Dedifferentiated amniotic fluid mesenchymal stem cell (primary cell): Measurements from ENCODE around the gene CBFA2T2.
"Not testable (repeated sequence)": the region's sequence is repeated elsewhere in the genome, so short reads cannot be mapped to it uniquely, and the experiment has no call there.

Source experiments
- DNase-seq: peaks from one replicate; pipeline ENCODE4 v3.0.0-alpha.2; 2016; ENCODE audit errors: extremely low spot score

The CBFA2T2 gene

DNA sequence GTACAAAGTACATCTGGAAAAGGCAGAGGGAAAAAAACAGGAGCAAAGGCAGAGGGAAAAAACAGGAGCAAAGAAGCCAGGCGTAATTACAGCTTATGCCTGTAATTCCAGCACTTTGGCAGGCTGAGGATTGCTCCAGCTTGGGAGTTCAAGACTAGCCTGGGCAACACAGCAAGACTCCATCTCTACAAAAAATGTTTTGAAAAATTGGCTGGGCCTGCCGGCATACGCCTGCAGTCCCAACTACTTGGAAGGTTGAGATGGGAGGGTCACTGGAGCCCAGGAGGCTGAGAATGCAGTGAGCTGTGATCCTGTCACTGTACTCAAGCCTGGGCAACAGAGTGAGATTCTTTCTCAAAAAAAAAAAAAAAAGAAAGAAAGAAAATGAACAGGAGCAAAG lies 19.0 kb upstream of the CBFA2T2 start:
- no peak for DNase-seq

GRCh38 chr20:33472868-33473435 lies 16.9 kb upstream of the CBFA2T2 start:
- DNase-seq, result no peak

GRCh38 chr20:33474097-33474873 lies 15.6 kb upstream of the CBFA2T2 start:
- DNase-seq, result no peak

DNA sequence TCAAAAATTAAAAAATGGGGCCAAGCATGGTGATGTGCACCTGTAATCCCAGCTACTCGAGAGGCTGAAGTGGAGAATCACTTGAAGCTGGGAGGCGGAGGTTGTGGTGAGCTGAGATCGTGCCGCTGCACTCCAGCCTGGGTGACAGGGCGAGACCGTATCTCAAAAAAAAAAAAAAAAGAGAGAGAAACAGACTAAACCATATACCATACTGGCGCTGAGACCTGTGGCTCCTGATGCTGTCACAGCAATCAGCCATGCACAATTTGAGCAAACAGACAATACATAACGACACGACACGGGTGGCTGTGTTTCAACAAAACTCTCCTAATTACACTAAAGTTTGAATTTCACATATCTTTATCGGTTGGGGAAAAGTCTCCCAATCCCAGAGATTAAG lies 14.9 kb upstream of the CBFA2T2 start:
- no peak for DNase-seq

GRCh38 chr20:33475381-33476152 lies 14.3 kb upstream of the CBFA2T2 start:
- no peak for DNase-seq

- DNase-seq, result no peak
These were observed 12.3 kb upstream of the CBFA2T2 start for GRCh38 chr20:33477386-33478234.

GRCh38 chr20:33480048-33480447 lies 9.8 kb upstream of the CBFA2T2 start:
- no peak for DNase-seq

- no peak for DNase-seq
These were observed 8.4 kb upstream of the CBFA2T2 start for GRCh38 chr20:33481431-33481941.

DNA sequence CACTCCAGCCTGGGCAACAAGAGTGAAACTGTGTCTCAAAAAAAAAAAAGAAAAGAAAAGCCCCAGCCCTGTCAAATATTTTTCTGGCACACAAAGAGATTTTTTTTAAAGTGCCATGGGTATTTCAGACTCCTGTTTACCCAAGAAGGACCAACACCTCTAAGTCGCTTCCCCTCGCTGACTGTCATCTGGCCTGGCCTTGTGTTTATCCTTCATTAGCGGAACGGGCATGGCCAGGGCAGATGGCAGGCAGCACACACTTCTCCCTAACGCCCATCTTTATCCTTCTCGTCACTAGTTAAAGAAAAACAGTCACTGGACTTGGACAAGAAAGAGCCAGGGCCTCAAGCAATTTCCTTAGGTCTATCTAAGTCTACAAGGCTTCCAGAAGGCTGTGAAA lies 7.3 kb upstream of the CBFA2T2 start:
- no peak for DNase-seq

- DNase-seq, result not testable (repeated sequence)
These were observed 6.7 kb upstream of the CBFA2T2 start for GRCh38 chr20:33483186-33483585.

GRCh38 chr20:33488201-33488600 lies 1.7 kb upstream of the CBFA2T2 start:
- DNase-seq, result no peak

DNA sequence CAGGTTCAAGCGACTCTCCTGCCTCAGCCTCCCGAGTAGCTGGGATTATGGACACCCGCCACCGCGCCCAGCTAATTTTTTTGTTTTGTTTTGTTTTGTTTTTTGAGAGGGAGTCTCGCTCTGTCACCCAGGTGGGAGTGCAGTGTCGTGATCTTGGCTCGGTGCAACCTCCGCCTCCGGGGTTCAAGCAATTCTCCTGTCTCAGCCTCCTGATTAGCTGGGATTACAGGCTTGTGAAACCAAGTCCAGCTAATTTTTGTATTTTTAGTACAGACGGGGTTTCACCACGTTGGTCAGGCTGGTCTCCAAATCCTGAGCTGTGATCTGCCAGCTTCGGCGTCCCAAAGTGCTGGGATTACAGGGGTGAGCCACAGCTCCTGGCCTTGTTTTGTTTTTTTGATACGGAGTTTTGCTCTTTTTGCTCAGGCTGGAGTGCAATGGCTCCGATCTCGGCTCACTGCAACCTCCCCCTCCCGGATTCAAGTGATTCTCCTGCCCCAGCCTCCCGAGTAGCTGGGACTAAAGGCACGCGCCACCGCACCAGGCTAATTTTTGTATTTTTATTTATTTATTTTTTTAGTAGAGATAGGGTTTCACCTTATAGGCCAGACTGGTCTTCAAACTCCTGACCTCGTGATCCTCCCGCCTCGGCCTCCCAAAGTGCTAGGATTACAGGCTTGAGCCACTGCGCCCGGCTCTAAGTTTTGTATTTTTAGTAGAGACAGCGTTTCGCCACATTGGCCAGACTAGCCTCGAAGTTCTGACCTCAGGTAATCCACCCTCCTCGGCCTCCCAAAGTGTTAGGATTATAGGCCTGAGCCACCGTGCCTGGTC lies 1.0 kb upstream of the CBFA2T2 start:
- DNase-seq, result not testable (repeated sequence)

DNA sequence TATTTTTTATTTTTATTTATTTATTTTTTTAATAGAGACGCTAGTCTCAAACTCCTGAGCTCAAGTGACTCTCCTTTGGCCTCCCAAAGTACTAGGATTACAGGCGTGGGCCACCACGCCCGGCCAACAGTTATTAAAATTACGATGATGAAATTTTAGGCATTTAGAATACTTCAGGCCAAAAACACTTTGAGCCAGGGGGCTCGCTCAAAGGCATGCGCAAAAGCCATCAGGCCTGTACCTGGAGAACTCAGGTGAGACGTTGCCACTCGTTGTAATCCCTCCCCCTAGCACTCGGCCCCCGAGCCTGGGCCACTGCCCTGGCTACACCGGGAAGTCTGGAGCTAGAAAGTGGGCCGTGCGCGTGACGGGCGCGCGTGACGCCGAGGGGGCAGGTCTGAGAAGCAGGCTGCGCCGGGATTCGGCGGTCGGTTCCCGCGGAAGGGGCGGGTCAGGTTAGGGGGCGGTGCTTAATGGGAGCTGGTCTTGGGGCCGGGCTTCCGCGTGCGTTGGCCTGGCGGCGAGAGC lies 337 bp upstream of the CBFA2T2 start:
- peak; percentile 97 for DNase-seq

DNA sequence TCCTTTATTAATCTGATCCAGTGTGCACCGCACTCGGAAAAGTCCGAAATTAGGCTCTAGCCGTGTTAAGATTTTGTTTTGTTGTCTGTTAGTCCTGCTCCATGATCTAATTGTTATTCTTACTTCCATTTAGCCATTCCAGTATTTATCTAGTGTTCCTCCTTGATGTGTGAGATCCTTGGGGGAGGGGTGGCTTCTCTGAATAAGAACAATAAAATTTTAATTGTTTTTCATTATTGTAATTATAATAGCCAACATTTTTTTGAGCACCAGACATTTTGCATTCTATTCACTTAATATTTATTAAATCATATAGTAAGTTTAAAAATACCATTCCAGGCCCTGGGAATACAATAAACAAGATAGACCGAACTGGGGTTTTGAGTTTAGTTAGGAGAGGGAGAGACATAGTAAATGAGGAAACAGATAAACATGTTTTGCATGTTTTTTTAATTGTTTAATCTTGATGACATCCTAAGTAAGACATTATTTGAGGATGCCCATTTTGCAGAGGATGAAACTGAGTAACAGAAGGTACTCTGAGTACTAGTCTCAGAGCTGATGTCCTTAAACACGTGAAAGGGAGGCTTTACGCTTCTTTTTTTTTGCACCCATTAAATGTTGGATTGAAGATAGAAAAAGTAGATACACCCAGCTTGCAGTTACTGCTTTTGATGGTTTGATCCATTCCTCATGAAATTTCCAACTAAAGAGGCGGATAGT lies 1.2 kb downstream of the CBFA2T2 start:
- no peak for DNase-seq

GRCh38 chr20:33493076-33493766 lies 3.3 kb downstream of the CBFA2T2 start:
- no peak for DNase-seq

DNA sequence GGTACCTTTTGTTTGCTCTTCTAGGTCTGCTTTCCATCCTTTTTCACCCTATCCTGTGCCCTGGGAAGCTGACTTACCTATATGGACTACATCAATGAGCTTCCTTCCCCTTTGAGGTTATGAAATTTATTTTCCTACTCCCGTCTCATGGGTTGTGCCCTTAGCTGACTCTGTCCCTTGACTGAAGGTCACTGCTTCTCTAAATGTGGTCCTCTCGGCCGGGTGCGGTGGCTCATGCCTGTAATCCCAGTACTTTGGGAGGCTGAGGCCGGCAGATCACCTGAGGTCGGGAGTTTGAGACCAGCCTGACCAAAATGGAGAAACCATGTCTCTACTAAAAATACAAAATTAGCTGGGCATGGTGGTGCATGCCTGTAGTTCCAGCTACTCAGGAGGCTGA lies 6.9 kb downstream of the CBFA2T2 start:
- DNase-seq, result not testable (repeated sequence)

GRCh38 chr20:33499355-33499754 lies 9.5 kb downstream of the CBFA2T2 start:
- no peak for DNase-seq

- DNase-seq, result no peak
These were observed 11.1 kb downstream of the CBFA2T2 start for GRCh38 chr20:33501000-33501399.

- DNase-seq, result no peak
These were observed 13.7 kb downstream of the CBFA2T2 start for GRCh38 chr20:33503564-33503963.
